K562 (cell line): ENCODE measurements around the gene PHB1. TPM values are rescaled to one million over a fixed set of nuclear protein-coding genes. Genes with fewer than 3 reads are reported as not detected.

ENCODE experiments used
- ATAC-seq: fragments of 200-7000 bp; cut with Tn5 transposase; 3 replicates; pipeline ENCODE4 v1.9.1; 2020; ENCODE audit warnings: moderate library complexity
- BruUV-seq: library from RNA; stranded (reverse); fragments of 400-500 nt; replicated peaks from 2 replicates; lab custom pipeline; 2021; lab: Mats Ljungman, UMichigan
- CTCF ChIA-PET: fragments of 300-600 bp; formaldehyde crosslinking; extraction: SDS; loops from one replicate; lab custom pipeline; 2021; ENCODE audit warnings: low intra/inter-chr PET ratio; lab: Yijun Ruan, JAX
- POLR2A ChIA-PET: fragments of 300-600, 350-650 bp; sonication (Branson Sonifier 250); formaldehyde crosslinking; extraction: SDS; loops from one replicate; lab custom pipeline; 2021; ENCODE audit warnings: antibody characterized with exemption, inconsistent platforms; lab: Yijun Ruan, JAX
- DNase-seq, 4 experiments: peaks; one replicate each; pipeline versions ENCODE4 v3.0.0 to v3.0.0-alpha.2; 2011 to 2018; ENCODE audit warnings: low spot score in 3 of 4, mixed read lengths in 3 of 4; ENCODE audit errors: extremely low read depth in 1 of 4
- FAIRE-seq: peaks from 2 replicates; lab custom pipeline; 2011; peaks lifted over from hg19 to GRCh38; lab: Jason Lieb, UNC
- H2AFZ ChIP-seq: 2 replicates; pipeline ENCODE4 v1.6.0; 2011; ENCODE audit warnings: low read depth, low read length, control low read depth, inconsistent platforms
- H3K27ac ChIP-seq: fragments of 200-600 bp; 3 replicates; pipeline ENCODE4 v1.8.0; 2011; ENCODE audit warnings: low read depth, mild to moderate bottlenecking, control low read depth, inconsistent platforms, low read length, moderate library complexity, mixed read lengths; ENCODE audit errors: extremely low read depth
- H3K27me3 ChIP-seq, 2 experiments: fragments of 300-600 bp in 1 of 2; 2 replicates in 1 of 2; 3 replicates in 1 of 2; pipeline versions ENCODE4 v1.6.0 to v1.8.0; 2011; ENCODE audit warnings: inconsistent platforms in 2 of 2, low read length in 2 of 2, mild to moderate bottlenecking in 1 of 2, mixed read lengths in 1 of 2, moderate library complexity in 1 of 2; ENCODE audit not compliant: control insufficient read depth in 2 of 2, insufficient read depth in 2 of 2
- H3K36me3 ChIP-seq: fragments of 300-600 bp; 3 replicates; pipeline ENCODE4 v1.8.0; 2011; ENCODE audit warnings: mild to moderate bottlenecking, low read length, inconsistent platforms; ENCODE audit not compliant: control insufficient read depth, insufficient read depth
- H3K4me1 ChIP-seq, 2 experiments: fragments of 200-600 bp in 1 of 2; replicated peaks in 1 of 2; 2 replicates in 1 of 2; 3 replicates in 1 of 2; pipeline versions ENCODE4 v1.5.1 to v1.8.0; 2011; ENCODE audit warnings: inconsistent platforms in 2 of 2, low read length in 2 of 2, mild to moderate bottlenecking in 1 of 2, mixed read lengths in 1 of 2, moderate library complexity in 1 of 2; ENCODE audit not compliant: control insufficient read depth in 2 of 2, insufficient read depth in 2 of 2
- H3K4me2 ChIP-seq: 2 replicates; pipeline ENCODE4 v1.6.1; 2011; ENCODE audit warnings: low read length, control low read depth, inconsistent platforms, mixed read lengths; ENCODE audit not compliant: insufficient read depth
- H3K4me3 ChIP-seq: fragments of 200-600 bp; sonication (generic), shearing (Covaris generic); 2 replicates; pipeline ENCODE4 v1.5.1; 2016; ENCODE audit warnings: control low read depth, inconsistent platforms
- H3K79me2 ChIP-seq: fragments of 200-600 bp; 3 replicates; pipeline ENCODE4 v1.8.0; 2011; ENCODE audit warnings: low read length, inconsistent platforms; ENCODE audit not compliant: control insufficient read depth, insufficient read depth
- H3K9ac ChIP-seq, 2 experiments: 2 replicates each; pipeline versions ENCODE4 v1.6.0 to v1.6.1; 2011; ENCODE audit warnings: low read depth in 2 of 2, low read length in 2 of 2, control low read depth in 1 of 2, inconsistent platforms in 1 of 2, mild to moderate bottlenecking in 1 of 2, mixed read lengths in 1 of 2; ENCODE audit not compliant: insufficient read depth in 1 of 2
- H3K9me1 ChIP-seq: one replicate; pipeline ENCODE4 v1.6.0; 2011; ENCODE audit warnings: inconsistent platforms, mild to moderate bottlenecking, low read length, moderate library complexity; ENCODE audit not compliant: control insufficient read depth, insufficient read depth
- H3K9me3 ChIP-seq: replicated peaks from 2 replicates; pipeline ENCODE4 v1.5.1; 2011; ENCODE audit warnings: low read depth, low read length, inconsistent platforms; ENCODE audit not compliant: control insufficient read depth, insufficient read depth
- H4K20me1 ChIP-seq: replicated peaks from 2 replicates; pipeline ENCODE4 v1.6.1; 2011; ENCODE audit warnings: low read length, inconsistent platforms, mixed read lengths; ENCODE audit not compliant: control insufficient read depth, insufficient read depth
- CXXC5 ChIP-seq: fragments of 250-450 bp; sonication (Bioruptor Pico); IDR thresholded peaks from 2 replicates; pipeline ENCODE4 v1.8.0; 2022; ENCODE audit warnings: inconsistent platforms, mild to moderate bottlenecking, moderate library complexity
- POLR2G ChIP-seq: fragments of 200-400 bp; formaldehyde crosslinking; IDR thresholded peaks from 2 replicates; pipeline ENCODE4 v1.6.1; 2017; ENCODE audit warnings: low read depth, mild to moderate bottlenecking, antibody characterized with exemption, low read length, moderate library complexity
- TAF7 ChIP-seq: fragments of 450-650 bp; IDR thresholded peaks from 2 replicates; pipeline ENCODE4 v1.6.1; 2016; ENCODE audit warnings: missing genetic modification characterization, missing compliant biosample characterization
- ZBTB12 ChIP-seq: fragments of 250-450 bp; sonication (Bioruptor Pico); IDR thresholded peaks from 2 replicates; pipeline ENCODE4 v1.4.0; 2020
- ZFX ChIP-seq: sonication (generic); formaldehyde crosslinking; IDR thresholded peaks from 2 replicates; pipeline ENCODE4 v1.8.0; 2022; ENCODE audit warnings: mild to moderate bottlenecking, missing genetic modification reagents, moderate library complexity
- WGBS: fragments of 100-300 bp; shearing (Covaris generic); methylation state at CpG from one replicate; pipeline ENCODE4 v1.1.6; 2016; ENCODE audit warnings: low coverage, mixed read lengths; ENCODE audit not compliant: insufficient coverage; ENCODE audit errors: missing lambda C conversion rate; 5-methylcytosine and 5-hydroxymethylcytosine counted together
- in situ Hi-C: fragments of 300-500 bp; cut with MboI; formaldehyde crosslinking; loops from 4 replicates; pipeline ENCODE4 v1.15.0; 2018; ENCODE audit warnings: inconsistent platforms, mixed read lengths
- intact Hi-C: fragments of 100-400 bp; cut with micrococcal nuclease; formaldehyde crosslinking; loops from 2 replicates; pipeline ENCODE4 v1.14.2; 2022
- polyA plus RNA-seq, 8 experiments: library from polyadenylated mRNA; depleted of rRNA in 4 of 8; stranded (reverse) in 5 of 8; unstranded in 3 of 8; fragments of >200 nt; fragmentation: Nextera tagmentation in 2 of 8; fragmentation: Illumina TruSeq in 1 of 8; extraction: Ambion mirVana in 2 of 8; extraction: Trizol in 1 of 8; gene quantifications; 2 replicates each; pipeline versions ENCODE4 v1.2.1 to v1.2.3, GENCODE V29; 2011 to 2014; ENCODE audit warnings: inconsistent platforms in 1 of 8, missing spikeins in 1 of 8
- total RNA-seq, 7 experiments: library from RNA; depleted of rRNA in 6 of 7; stranded (reverse); fragments of >200 nt in 6 of 7; fragmentation: Illumina TruSeq in 2 of 7; extraction: Trizol in 2 of 7; gene quantifications; 2 replicates each; pipeline versions ENCODE4 v1.2.1 to v1.2.3, GENCODE V29; 2011 to 2021; ENCODE audit warnings: low replicate concordance in 1 of 7
- TF ChIP-seq, protein P1 (sequence below): sonication (generic); formaldehyde crosslinking; IDR thresholded peaks from 2 replicates; pipeline ENCODE4 v1.8.1; 2023; ENCODE audit warnings: missing genetic modification reagents, mild to moderate bottlenecking, borderline replicate concordance

Gene PHB1
- total and polyA plus RNA-seq, 9 of the 15 experiments (the other 6 are each of a cell fraction or from before 2014, with no cell fraction given), result 191 to 818 (median 349) TPM

DNA sequence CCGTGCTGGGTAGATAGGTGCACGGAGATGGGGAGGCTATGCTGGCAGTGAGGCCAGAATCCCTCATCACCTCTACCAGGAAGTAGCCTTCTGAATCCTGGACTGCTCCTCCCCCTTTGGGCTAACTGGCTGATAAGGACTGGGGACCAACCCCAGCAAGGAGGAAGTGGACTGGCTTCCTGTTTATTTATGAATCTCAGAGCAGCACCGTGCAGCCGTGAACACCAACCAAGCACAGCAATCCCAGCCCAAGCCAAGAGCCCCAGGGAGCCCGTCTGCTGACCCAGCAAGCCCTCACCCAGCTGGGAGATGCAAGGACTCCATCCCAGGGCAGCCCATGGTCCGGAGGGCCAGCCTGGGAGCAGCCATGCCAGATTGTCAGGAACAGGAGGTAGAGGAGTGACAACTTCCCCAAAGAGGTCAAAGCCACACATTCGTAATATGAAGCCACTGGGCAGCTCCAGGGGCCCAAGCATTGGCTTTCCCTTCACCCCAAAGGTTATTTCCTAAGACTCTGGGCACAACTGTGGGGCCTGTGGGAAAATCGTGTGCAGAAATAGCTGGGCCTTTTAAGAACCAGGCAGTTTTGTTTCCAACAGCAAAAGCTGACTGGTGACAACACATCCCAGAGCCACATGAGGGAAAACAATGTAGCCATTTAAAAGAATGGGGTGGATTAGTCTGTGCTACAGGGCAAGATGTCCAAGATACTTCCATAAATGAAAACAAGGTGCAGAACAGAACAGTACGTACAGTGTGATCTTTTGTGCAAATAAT, 23.9 kb downstream of the PHB1 start:
- Histone ChIP-seq H4K20me1 (no peaks in the 10 kb centered on the region), H3K4me2 (peak overlapping the region; percentile 65), H3K9ac (peak overlapping the region; percentile 30 to 73; a peak in 3 of 4 replicates), H3K27ac (peak overlapping the region; percentile 65), H3K9me1 (peaks cover 5% of the 10 kb centered on the region), H3K36me3 (no peaks in the 10 kb centered on the region), H3K4me3 (peak overlapping the region; percentile 25), H3K27me3 (no peaks in the 10 kb centered on the region), H3K4me1 (peaks cover 20 to 38% of the 10 kb centered on the region in 2 experiments), H3K79me2 (no peaks in the 10 kb centered on the region), H2AFZ (peak overlapping the region; percentile 98), H3K9me3 (no peaks in the 10 kb centered on the region)
- DNase-seq, result peak; percentile 37 to 74 (median 60)
- in situ Hi-C loops (no loop called here), intact Hi-C loops (no loop called here)
- peak; percentile 91 for FAIRE-seq
- TSS peak; percentile 86 for BruUV-seq
- POLR2A ChIA-PET, result interaction anchor here (1.5 kb wide), 1 partner anchor 11 kb away, joined by 3 read pairs; no protein-coding TSS in a partner anchor
- 37% methylated on average over 9 of the region's 9 CpGs for WGBS
- peak; percentile 77 for ATAC-seq
- CTCF ChIA-PET, result interaction anchor here (0.6 kb wide), 1 partner anchor 74 kb away, joined by 3 read pairs; no protein-coding TSS in a partner anchor
- TF ChIP-seq, protein P1, sequence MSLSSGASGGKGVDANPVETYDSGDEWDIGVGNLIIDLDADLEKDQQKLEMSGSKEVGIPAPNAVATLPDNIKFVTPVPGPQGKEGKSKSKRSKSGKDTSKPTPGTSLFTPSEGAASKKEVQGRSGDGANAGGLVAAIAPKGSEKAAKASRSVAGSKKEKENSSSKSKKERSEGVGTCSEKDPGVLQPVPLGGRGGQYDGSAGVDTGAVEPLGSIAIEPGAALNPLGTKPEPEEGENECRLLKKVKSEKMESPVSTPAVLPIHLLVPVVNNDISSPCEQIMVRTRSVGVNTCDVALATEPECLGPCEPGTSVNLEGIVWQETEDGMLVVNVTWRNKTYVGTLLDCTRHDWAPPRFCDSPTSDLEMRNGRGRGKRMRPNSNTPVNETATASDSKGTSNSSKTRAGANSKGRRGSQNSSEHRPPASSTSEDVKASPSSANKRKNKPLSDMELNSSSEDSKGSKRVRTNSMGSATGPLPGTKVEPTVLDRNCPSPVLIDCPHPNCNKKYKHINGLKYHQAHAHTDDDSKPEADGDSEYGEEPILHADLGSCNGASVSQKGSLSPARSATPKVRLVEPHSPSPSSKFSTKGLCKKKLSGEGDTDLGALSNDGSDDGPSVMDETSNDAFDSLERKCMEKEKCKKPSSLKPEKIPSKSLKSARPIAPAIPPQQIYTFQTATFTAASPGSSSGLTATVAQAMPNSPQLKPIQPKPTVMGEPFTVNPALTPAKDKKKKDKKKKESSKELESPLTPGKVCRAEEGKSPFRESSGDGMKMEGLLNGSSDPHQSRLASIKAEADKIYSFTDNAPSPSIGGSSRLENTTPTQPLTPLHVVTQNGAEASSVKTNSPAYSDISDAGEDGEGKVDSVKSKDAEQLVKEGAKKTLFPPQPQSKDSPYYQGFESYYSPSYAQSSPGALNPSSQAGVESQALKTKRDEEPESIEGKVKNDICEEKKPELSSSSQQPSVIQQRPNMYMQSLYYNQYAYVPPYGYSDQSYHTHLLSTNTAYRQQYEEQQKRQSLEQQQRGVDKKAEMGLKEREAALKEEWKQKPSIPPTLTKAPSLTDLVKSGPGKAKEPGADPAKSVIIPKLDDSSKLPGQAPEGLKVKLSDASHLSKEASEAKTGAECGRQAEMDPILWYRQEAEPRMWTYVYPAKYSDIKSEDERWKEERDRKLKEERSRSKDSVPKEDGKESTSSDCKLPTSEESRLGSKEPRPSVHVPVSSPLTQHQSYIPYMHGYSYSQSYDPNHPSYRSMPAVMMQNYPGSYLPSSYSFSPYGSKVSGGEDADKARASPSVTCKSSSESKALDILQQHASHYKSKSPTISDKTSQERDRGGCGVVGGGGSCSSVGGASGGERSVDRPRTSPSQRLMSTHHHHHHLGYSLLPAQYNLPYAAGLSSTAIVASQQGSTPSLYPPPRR (CRISPR knock-in tag), result no peak
- TF ChIP-seq POLR2G, result peak; percentile 52
- peak; percentile 54; the same call in 1 of the 2 replicates for TF ChIP-seq TAF7 (tag)
- no peak for TF ChIP-seq ZBTB12 (CRISPR knock-in tag)
- TF ChIP-seq CXXC5 (CRISPR knock-in tag), result peak; percentile 62
- peak; percentile 36; the same call in 1 of the 2 replicates for TF ChIP-seq ZFX (CRISPR knock-in tag)
